Retina (tissue), 1 donor: ENCODE results near the gene MUC12.
"Not testable (repeated sequence)": the region's sequence is repeated elsewhere in the genome, so short reads cannot be mapped to it uniquely, and the experiment has no call there.

Source experiments
- DNase-seq: peaks from one replicate; pipeline ENCODE4 v3.0.0-alpha.2; 2016

Gene MUC12

DNA sequence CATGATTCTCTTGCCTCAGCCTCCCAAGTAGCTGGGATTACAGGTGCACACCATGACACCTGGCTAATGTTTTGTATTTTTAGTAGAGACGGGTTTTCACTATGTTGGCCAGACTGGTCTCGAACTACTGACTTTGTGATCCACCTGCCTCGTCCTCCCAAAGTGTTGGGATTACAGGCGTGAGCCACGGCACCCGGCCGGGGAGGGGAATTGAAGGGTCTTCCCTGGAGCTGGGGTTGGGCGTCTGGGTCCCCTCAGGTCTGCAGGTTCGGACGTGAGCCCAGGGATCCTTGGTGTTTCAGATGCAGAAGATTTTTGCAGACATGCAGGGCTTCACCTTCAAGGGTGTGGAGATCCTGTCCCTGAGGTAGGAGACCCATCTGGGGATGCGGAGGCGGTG, 6.0 kb upstream of the MUC12 start:
- DNase-seq, result no peak

DNA sequence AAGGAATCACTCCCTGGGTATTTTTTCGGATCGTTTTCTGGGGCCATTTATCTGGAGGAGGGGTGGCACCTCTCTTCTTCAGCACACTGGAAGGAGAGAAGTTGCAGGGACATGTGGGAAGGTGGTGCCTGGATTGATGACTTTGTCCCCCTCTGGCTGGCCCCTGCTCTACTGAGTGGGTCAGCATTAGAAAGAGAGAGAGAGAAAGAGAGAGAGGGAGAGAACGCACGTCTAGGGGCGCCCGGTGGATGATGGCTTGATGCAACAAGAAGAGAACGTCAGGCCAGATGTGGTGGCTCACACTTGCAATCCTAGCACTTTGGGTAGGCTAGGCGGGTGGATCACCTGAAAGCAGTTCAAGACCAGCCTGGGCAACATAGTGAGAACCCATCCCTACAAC, 5.5 kb upstream of the MUC12 start:
- no peak for DNase-seq

- no peak for DNase-seq
These were observed 4.7 kb upstream of the MUC12 start for GRCh38 chr7:100964630-100965029.

DNA sequence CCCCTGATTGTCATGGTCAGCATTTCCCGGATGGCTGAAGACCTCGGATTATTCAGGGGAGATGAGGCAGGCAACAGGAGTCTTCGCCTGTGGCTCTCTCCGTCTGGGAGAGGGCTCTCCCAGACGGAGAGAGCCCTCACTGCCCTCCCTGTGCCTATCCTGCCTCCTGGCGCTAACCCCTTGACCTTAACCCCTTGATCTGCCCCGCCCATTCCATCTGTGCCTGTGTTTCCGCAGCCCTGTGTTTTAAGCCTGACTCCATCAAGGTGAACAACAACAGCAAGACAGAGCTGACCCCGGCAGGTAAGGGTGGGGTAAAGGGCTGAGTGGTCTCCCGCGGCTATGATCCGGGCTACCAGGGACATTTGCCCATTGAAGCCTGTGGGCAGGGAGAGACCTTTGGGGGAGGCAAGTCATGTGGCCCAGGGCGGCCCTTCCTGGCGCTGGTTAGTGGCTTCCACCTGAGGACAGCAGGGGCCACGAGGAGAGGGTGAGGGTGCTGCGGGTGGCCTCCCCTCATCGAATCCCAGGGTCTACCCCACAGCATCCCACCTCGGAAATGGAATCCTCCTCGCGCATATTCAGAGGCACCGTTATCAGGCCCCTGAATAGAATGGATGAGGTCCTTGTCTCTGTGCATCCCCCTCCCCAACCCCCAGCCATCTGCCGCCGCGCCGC, 4.2 kb upstream of the MUC12 start:
- DNase-seq, result no peak

DNA sequence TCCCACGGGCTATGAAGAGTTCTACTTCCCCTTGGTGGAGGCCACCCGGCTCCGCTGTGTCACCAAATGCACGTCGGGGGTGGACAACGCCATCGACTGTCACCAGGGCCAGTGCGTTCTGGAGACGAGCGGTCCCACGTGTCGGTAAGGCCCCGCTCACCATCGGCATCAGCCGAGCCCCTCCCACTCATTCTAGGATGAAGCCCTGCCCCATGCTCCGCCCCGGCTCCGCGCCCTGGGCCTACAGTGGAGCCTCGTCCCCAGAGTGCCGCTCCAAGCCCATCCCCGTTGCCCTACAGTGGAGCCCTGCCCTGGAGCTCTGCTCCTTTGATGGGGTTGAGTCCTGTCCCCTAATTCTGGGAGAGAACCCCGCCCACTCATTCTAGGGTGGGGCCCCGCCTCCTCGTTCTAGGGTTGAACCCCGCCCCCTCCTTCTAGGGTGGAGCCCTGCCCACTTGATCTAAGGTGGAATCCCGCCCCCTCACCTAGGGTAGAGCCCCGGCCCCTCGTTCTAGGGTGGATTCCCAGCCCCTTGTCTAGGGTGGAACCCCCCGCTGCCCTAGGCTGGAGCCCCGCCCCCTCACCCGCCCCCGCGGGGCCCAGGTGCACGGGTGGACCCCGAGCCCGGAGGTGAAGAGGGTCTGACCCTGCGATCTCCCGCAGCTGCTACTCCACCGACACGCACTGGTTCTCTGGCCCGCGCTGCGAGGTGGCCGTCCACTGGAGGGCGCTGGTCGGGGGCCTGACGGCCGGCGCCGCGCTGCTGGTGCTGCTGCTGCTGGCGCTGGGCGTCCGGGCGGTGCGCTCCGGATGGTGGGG, 3.4 kb upstream of the MUC12 start:
- peak; percentile 87 for DNase-seq

- DNase-seq, result peak; percentile 56
These were observed 2.6 kb upstream of the MUC12 start for GRCh38 chr7:100966542-100967291.

- DNase-seq, result peak; percentile 37
These were observed 2.0 kb upstream of the MUC12 start for GRCh38 chr7:100967292-100967863.

GRCh38 chr7:100968031-100968430, 1.3 kb upstream of the MUC12 start:
- DNase-seq, result no peak

DNA sequence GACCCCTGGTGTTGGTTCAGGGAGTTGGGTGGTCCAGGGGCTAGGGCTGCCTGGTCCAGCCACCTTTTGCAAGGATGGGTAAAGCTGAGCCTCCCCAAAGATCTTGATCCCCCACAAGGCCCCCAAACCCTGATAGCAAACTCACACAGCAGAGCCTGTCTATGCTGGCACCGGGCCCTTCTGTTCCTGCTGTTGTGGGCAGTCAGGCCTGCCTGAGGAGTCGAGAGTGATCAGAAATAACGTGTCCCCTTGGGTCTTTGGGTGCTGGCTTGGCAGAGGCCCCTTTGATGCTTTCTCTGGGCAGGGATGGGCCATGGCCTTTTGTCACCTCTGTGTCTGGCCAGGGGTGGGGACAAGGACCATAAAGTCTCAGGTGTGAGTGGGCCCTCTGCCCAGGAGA, 715 bp upstream of the MUC12 start:
- DNase-seq, result no peak

GRCh38 chr7:100971111-100972001, 2.0 kb downstream of the MUC12 start:
- DNase-seq, result no peak

DNA sequence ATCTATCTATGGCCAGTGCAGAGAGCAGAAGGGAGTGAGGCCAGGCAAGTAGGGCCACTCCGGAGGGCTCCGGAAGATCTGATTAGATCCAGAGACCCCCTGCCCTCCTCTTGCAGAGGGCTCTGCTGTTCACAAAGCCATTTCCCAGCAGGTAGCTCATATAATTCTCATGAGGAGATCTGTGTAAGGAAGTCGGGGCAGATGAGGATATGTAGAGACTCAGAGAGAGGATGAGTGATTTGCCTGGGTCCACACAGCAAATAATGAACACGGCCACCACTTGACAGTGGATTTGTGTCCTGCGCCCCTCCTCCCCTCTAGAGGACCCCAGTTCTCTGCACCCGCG, 2.6 kb downstream of the MUC12 start:
- DNase-seq, result no peak

DNA sequence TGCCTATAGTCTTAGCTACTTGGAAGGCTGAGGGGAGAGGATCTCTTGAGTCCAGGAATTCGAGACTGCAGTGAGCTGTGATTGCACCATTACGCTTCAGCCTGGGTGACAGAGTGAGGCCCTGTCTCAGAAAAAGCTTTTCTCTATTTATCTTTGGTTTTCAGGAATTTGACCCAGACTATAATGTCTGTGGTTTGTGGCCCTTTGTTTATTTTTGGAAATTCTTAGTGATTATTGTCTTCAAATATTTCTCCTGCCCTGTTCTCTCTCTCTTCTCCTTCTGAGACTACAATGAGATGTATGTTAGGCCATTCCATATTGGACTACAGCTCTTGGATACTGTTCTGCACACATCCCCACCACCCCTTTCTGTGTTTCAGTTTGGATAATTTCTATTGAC, 4.7 kb downstream of the MUC12 start:
- DNase-seq, result no peak

DNA sequence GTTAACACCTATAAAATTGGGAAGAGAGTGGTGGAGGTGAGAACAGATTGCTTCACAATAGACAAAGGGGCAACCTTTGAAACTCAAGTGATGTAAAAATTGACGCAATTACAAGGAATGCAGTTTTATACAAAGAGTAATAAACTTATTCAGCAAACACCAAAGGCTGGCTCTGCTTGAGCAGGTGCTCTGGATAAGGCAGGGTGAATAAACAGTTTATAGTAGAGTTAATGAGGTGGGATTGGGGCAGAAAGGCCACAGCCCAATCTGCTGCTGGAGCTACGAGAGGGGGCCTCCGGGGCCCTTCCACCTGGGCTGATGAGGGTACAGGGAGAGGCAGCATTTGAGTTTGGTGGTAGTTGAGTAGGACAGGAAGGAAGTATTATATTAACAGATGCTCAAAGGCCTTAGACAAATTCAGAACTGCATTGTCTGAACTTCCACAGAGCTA, 6.0 kb downstream of the MUC12 start:
- DNase-seq, result no peak

DNA sequence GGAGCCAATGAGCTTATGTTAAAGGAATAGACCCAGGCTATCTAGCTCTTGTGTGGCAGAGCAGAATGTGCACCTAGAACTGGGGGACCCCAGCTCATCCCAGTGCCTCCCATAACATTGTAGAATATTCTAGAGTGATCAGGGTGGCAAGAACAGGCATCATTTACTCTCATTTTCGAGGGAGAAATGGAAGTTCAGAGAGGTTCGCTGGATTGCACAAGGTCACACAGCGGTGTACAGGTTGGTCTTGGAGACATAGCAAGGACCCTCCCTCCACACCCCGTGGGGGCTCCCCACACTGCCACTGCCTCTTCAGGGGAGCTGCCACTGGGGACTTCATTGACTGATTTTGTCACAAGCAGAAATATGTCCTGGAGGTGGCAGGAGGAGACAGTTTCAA, 8.9 kb downstream of the MUC12 start:
- DNase-seq, result no peak

- DNase-seq, result no peak
These were observed 14.3 kb downstream of the MUC12 start for GRCh38 chr7:100983451-100984187.

- not testable (repeated sequence) for DNase-seq
These were observed 15.0 kb downstream of the MUC12 start for GRCh38 chr7:100984241-100984918.

DNA sequence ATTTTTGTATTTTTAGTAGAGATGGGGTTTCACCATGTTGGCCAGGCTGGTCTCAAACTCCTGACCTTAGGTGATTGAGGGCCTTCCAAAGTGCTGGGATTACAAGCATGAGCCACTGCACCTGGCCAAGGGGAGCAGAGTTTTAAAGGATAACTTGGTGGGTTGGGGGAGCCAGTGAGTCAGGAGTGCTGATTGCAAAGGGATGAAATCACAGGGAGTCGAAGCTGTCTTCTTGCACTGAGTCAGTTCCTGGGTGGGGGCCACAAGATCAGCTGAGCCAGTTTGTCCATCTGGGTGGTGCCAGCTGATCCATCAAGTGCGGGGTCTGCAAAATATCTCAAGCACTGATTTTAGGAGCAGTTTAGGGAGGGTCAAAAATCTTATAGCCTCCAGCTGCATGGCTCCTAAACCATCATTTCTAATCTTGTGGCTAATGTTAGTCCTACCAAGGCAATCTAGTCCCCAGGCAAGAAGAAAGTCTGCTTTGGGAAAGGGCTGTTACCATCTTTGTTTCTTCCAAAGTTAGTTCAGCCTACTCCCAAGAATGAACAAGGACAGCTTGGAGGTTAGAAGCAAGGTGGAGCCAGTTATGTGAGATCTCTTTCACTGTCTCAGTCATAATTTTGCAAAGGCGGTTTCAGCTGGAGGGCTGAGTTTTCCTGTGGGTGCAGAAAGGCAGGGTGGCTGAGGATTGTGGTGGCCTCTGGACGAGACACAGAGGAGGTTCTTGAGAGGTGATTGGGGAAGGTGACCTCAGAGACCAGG, 15.8 kb downstream of the MUC12 start:
- DNase-seq, result not testable (repeated sequence)

- no peak for DNase-seq
These were observed 22.3 kb downstream of the MUC12 start for GRCh38 chr7:100991631-100992030.

DNA sequence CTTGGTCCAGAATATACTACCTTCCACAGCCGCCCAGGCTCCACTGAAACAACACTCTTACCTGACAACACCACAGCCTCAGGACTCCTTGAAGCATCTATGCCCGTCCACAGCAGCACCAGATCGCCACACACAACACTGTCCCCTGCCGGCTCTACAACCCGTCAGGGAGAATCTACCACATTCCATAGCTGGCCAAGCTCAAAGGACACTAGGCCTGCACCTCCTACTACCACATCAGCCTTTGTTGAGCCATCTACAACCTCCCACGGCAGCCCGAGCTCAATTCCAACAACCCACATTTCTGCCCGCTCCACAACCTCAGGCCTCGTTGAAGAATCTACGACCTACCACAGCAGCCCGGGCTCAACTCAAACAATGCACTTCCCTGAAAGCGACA, 22.9 kb downstream of the MUC12 start:
- DNase-seq, result not testable (repeated sequence)

- not testable (repeated sequence) for DNase-seq
These were observed 25.3 kb downstream of the MUC12 start for GRCh38 chr7:100994671-100995070.
